Brain microvascular endothelial cell (primary cell): ENCODE data around the gene TMOD3.

Experiments used
- DNase-seq: peaks from one replicate; pipeline ENCODE4 v3.0.0-alpha.2; 2020
- H3K27ac ChIP-seq: fragments of 250-450 bp; sonication (Bioruptor Pico); 2 replicates; pipeline ENCODE4 v1.5.1; 2020; ENCODE audit warnings: mild to moderate bottlenecking, moderate library complexity
- H3K27me3 ChIP-seq: fragments of 250-450 bp; sonication (Bioruptor Pico); replicated peaks from 2 replicates; pipeline ENCODE4 v1.5.1; 2020; ENCODE audit warnings: mild to moderate bottlenecking
- H3K36me3 ChIP-seq: fragments of 250-450 bp; sonication (Bioruptor Pico); replicated peaks from 2 replicates; pipeline ENCODE4 v1.5.1; 2020; ENCODE audit warnings: mild to moderate bottlenecking
- H3K4me3 ChIP-seq: 2 replicates; pipeline ENCODE4 v1.5.1; 2011; ENCODE audit warnings: low read depth, mild to moderate bottlenecking, control low read depth, low read length, moderate library complexity
- CTCF ChIP-seq: IDR thresholded peaks from 2 replicates; pipeline ENCODE4 v1.5.1; 2011; ENCODE audit warnings: low read depth, mild to moderate bottlenecking, moderate library complexity, low read length, control low read depth, inconsistent platforms; ENCODE audit errors: missing control alignments
- in situ Hi-C: cut with HindIII; loops from 2 replicates; pipeline ENCODE4 v1.10.0; 2017; ENCODE audit warnings: low sequenced_read_pairs, low pct_ligation_motif_present

The TMOD3 gene

DNA sequence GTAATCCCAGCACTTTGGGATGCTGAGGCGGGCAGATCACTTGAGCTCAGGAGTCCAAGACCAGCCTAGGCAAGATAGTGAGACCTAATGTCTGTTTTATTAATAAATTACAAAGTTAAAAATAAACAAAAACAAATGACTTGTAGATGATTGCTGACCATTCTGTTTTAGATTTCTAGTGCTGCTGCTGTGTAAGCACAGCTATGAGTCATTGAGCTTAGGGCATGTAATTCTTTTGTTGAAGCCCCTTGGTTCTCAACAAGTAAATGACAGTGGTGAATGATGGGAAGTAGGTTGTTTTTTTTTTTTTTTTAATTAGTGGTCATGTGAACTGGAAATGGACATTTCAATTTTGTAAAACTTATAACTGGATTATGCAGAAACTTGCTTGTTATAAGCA lies 78.9 kb downstream of the TMOD3 start:
- no peak for DNase-seq
- H3K36me3 ChIP-seq = peaks cover 36% of the 10 kb centered on the region

GRCh38 chr15:51909584-51909983 lies 80.1 kb downstream of the TMOD3 start:
- peaks cover 29% of the 10 kb centered on the region for H3K36me3 ChIP-seq
- in situ Hi-C loops = no loop called here
- no peaks in the 10 kb centered on the region for H3K27me3 ChIP-seq
- no peak for DNase-seq
- no peak for TF ChIP-seq CTCF
- no peak overlapping the region for H3K4me3 ChIP-seq
- no peak overlapping the region for H3K27ac ChIP-seq

More for the DNA sequence above, 78.9 kb downstream of the TMOD3 start:
- TF ChIP-seq CTCF = no peak
- Histone ChIP-seq H3K4me3 (no peak overlapping the region), H3K27ac (no peak overlapping the region), H3K27me3 (no peaks in the 10 kb centered on the region)
- in situ Hi-C loops = no loop called here

- peaks cover 32% of the 10 kb centered on the region for H3K36me3 ChIP-seq
Measured at GRCh38 chr15:51912528-51912927, 83.1 kb downstream of the TMOD3 start.

DNA sequence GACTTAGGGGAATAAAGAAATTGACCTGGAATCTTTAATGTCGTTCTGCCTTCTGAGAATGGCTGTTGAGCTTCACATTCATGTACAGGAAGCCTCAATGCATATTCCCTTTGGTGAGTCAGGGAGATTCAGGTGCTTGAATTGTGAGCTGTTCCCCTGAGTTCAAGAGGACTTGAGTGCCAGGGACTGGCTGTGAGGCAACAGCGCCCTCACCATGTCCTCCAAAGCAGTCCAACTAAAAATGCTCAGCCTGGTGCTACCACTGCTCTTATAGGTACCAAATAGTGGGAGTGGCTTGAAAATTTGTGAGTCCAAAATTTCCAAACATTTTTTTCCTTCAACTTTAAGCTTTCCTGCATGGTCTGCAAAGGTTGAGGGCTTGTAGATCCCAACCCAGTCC lies 88.0 kb downstream of the TMOD3 start:
- no peaks in the 10 kb centered on the region for H3K27me3 ChIP-seq
- TF ChIP-seq CTCF = peak; percentile 59
- in situ Hi-C loops = no loop called here
- no peak overlapping the region for H3K4me3 ChIP-seq
- H3K27ac ChIP-seq = no peak overlapping the region
- DNase-seq = no peak
- H3K36me3 ChIP-seq = peaks cover 30% of the 10 kb centered on the region

More at GRCh38 chr15:51912528-51912927, 83.1 kb downstream of the TMOD3 start:
- no peak for DNase-seq
- in situ Hi-C loops = no loop called here
- Histone ChIP-seq H3K27ac (no peak overlapping the region), H3K27me3 (no peaks in the 10 kb centered on the region), H3K4me3 (no peak overlapping the region)
- no peak for TF ChIP-seq CTCF

DNA sequence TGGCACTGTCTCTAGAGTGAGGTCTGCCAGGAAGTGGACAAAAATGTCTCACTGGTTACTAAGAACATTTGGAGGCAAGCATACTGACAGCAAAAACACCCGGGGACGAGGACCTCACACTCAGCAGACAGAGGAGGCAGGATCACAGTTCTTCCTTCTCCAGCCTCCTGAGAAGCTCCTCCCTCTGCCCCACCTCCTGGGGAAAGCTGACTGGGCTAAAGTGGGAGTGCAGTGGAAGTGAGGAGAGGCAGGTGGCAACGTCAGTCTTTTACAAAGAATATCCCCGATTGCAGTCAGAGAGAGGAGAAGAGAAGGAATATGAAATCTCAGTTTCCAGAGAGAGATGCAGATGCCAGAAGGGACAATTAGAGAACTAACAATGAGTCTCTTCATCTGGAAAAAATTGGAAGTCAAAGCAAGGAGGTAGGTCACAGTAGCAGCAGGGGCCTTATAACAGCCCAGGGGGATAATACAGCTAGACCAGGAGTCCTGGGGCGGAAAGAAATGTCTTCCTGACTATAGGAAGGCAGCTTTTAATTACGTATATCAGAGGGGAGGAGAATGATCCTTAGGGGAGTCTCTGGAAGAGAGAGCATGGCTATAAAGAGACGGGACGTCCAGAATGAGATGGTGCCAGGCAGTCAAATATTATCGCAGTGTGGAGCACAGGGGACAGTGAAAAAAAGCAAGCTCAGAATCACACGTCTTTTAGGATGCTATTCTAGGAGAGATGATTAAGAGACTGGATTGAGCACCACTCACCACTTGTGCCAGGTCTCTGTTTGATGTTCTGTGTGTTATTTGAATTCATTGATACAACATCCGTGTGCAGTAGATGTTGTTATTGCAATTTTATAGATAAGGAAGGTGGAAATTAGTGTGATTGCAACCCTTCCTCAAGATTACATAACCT lies 95.0 kb downstream of the TMOD3 start:
- TF ChIP-seq CTCF = no peak
- H3K27ac ChIP-seq = no peak overlapping the region
- H3K27me3 ChIP-seq = no peaks in the 10 kb centered on the region
- in situ Hi-C loops = no loop called here
- peaks cover 47% of the 10 kb centered on the region for H3K36me3 ChIP-seq
- no peak overlapping the region for H3K4me3 ChIP-seq
- no peak for DNase-seq

DNA sequence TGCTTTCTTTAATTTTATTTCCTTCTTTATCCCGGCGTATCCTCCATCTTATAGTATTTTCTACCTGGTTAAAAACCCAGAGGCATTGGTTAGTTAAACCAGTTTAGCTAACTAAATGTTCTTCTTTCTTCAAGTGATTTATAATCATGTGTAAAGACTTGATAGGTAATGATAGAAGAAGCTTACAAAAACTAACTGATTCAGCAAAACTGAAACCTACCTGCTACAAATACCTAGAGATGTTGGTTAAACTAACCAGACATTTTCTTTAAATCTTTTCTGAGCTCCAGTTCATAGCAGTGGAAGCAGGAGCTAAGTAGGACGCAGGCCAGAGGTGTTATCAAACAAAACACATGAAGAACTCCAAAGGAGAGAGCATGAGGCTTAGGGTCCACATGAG lies 97.4 kb downstream of the TMOD3 start:
- Histone ChIP-seq H3K27me3 (no peaks in the 10 kb centered on the region), H3K27ac (no peak overlapping the region), H3K36me3 (peaks cover 39% of the 10 kb centered on the region), H3K4me3 (no peak overlapping the region)
- in situ Hi-C loops = no loop called here
- TF ChIP-seq CTCF = no peak
- DNase-seq = no peak
